GM03348 (cell line): ENCODE measurements around the gene PRM1.

Experiments
- DNase-seq: peaks from one replicate; pipeline ENCODE4 v3.0.0; 2012; ENCODE audit warnings: low spot score

The PRM1 gene

GRCh38 chr16:11236461-11237254 is 44.5 kb downstream of the PRM1 start:
- DNase-seq = no peak

- no peak for DNase-seq
Observed at GRCh38 chr16:11235703-11235991, 45.5 kb downstream of the PRM1 start.

GRCh38 chr16:11234884-11235702 is 46.0 kb downstream of the PRM1 start:
- no peak for DNase-seq

- DNase-seq = no peak
Observed at GRCh38 chr16:11233727-11234376, 47.3 kb downstream of the PRM1 start.

GRCh38 chr16:11232852-11233726 is 48.0 kb downstream of the PRM1 start:
- DNase-seq = no peak

- DNase-seq = no peak
Observed at GRCh38 chr16:11232302-11232851, 48.8 kb downstream of the PRM1 start.

- no peak for DNase-seq
Observed at GRCh38 chr16:11231367-11231970, 49.7 kb downstream of the PRM1 start.
